ENCODE data around the gene GUCY1A1.

The GUCY1A1 gene

GRCh38 chr4:155693015-155693663 lies 26.5 kb downstream of the GUCY1A1 start:
- no peak for DNase-seq (ENCODE audit: low read depth)

- no peak for DNase-seq (ENCODE audit: low read depth)
Observed at GRCh38 chr4:155694100-155694785, 27.6 kb downstream of the GUCY1A1 start.

- DNase-seq (ENCODE audit: low read depth), result no peak
Observed at GRCh38 chr4:155696226-155696625, 29.6 kb downstream of the GUCY1A1 start.

DNA sequence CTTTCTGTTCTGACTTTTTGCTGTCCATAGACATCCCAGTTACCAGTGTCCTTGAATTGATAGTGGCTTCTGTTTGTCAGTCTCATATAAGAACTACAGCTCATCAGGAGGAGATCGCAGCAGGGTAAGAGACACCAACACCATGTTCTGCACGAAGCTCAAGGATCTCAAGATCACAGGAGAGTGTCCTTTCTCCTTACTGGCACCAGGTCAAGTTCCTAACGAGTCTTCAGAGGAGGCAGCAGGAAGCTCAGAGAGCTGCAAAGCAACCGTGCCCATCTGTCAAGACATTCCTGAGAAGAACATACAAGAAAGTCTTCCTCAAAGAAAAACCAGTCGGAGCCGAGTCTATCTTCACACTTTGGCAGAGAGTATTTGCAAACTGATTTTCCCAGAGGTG lies 30.1 kb downstream of the GUCY1A1 start:
- DNase-seq (ENCODE audit: low read depth), result no peak

GRCh38 chr4:155701827-155702226 lies 35.2 kb downstream of the GUCY1A1 start:
- no peak for DNase-seq (ENCODE audit: low read depth)

DNA sequence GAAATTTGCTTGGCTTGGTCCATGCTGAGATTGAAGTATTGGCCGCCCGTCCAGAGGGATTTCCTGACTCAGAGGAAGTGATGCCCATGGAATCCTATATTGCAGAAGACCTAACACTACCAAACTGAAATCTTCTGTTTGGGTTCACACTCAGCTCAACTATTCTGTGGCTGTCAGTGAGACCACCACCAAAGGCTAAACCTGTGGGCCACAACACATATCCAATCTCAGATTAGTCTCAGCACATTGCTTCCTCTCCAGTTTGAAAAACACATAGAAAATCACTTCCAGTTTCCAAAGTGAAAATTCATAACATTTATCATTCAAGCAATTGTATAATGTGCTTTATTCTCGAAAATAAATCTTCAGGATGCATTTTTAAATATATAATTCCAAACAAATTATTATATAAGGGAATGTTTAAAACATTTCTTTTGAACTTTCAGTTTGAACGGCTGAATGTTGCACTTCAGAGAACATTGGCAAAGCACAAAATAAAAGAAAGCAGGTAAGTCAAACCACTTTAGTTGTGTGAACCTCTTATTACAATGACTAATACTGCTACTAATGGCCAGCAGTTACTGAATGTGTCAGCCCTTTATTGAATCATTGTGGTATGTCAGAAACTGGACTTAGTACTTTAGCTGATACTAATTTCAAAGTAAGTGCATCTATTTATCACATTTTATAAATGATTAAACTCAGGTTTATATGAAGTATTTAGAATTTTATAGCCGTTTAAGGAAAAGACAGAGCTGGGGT lies 37.0 kb downstream of the GUCY1A1 start:
- DNase-seq (ENCODE audit: low read depth), result no peak

DNA sequence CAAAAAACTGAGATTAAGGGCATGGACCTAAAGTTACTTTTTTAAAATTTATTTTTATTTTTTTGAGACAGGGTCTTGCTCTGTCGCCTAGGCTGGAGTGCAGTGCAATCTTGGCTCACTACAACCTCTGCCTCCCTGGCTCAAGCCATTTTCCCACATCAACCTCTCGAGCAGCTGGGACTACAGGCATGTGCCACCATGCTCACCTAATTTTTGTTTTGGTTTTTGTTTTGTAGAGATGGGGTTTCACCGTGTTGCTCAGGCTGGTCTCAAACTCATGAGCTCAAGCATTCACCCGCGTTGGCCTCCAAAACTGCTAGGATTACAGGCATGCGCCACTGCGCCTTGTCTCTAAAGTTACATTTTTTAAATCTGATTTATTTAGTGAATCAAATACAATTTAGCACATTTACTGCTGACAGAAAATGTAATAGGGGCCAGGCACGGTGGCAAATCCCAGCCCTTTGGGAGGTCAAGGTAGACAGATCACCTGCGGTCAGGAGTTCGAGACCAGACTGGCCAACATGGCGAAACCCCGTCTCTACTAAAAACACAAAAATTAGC lies 38.3 kb downstream of the GUCY1A1 start:
- no peak for DNase-seq (ENCODE audit: low read depth)

- DNase-seq (ENCODE audit: low read depth), result peak; percentile 76
Observed at GRCh38 chr4:155705664-155706063, 39.0 kb downstream of the GUCY1A1 start.

GRCh38 chr4:155706147-155706546 lies 39.5 kb downstream of the GUCY1A1 start:
- no peak for DNase-seq (ENCODE audit: low read depth)

- no peak for DNase-seq (ENCODE audit: low read depth)
Observed at GRCh38 chr4:155707251-155707650, 40.6 kb downstream of the GUCY1A1 start.

DNA sequence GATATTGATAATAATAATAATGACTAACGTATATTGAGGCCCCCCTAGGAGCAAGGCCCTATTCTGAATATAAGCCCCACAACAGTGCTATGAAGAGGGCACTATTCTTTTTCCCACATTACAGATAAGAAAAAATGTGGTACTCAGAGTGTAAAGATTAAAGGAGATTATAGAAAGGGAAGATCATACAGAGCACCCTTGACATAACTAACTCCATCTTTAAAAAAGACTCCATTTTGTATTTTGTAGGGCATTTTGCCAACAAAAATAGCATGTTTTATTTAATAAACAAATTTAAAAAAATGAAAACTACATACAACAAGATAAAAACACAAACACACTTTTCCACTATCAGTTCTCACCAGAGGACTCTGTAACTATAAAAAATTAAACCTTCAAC lies 42.1 kb downstream of the GUCY1A1 start:
- no peak for DNase-seq (ENCODE audit: low read depth)

GRCh38 chr4:155709918-155710317 lies 43.3 kb downstream of the GUCY1A1 start:
- DNase-seq (ENCODE audit: low read depth), result no peak

- no peak for DNase-seq (ENCODE audit: low read depth)
Observed at GRCh38 chr4:155711556-155711955, 44.9 kb downstream of the GUCY1A1 start.

GRCh38 chr4:155712846-155713245 lies 46.2 kb downstream of the GUCY1A1 start:
- no peak for DNase-seq (ENCODE audit: low read depth)

- DNase-seq (ENCODE audit: low read depth), result no peak
Observed at GRCh38 chr4:155713911-155714310, 47.3 kb downstream of the GUCY1A1 start.

GRCh38 chr4:155722336-155722735 lies 55.7 kb downstream of the GUCY1A1 start:
- no peak for DNase-seq (ENCODE audit: low read depth)

GRCh38 chr4:155722816-155723499 lies 56.3 kb downstream of the GUCY1A1 start:
- DNase-seq (ENCODE audit: low read depth), result no peak

GRCh38 chr4:155724731-155725130 lies 58.1 kb downstream of the GUCY1A1 start:
- DNase-seq (ENCODE audit: low read depth), result no peak

GRCh38 chr4:155734065-155734464 lies 67.4 kb downstream of the GUCY1A1 start:
- DNase-seq (ENCODE audit: low read depth), result no peak

DNA sequence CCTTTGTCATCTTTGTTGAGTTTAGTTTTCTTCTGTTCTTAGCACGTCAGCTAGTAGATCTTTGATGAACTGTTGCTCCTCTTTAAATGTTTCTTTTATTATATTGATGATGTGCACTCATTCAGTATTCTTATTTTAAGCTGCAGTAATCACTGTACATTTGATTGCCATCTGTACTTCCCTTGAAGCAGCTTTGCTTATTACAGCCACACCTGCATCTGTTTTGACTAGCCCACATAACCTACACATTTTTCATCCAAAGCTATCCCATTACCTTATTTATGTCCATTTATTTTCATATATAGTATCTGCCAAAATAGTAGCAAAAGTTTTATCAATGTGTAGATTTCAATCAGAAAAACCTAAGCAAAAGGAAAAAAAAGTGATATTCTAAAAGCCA lies 68.3 kb downstream of the GUCY1A1 start:
- no peak for DNase-seq (ENCODE audit: low read depth)

DNA sequence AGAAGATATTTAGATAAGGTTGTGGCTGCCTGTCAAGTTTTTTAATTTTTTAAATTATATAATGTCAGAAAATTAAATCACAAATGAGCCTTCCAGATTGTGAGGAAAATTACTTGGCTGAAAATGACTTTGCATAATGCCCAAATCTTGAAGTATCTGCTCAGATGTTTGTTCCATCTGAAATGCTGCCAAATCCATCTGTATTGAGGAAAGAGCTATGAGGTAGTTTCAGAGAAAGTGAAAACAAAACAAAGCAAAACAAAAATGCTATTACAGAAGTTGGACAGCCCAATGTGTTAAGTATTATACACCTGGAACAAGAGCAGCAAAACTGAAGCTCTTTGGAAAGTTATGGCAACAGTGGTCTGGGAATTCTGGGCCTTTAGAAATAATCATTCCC lies 68.8 kb downstream of the GUCY1A1 start:
- no peak for DNase-seq (ENCODE audit: low read depth)

GRCh38 chr4:155738548-155738947 lies 71.9 kb downstream of the GUCY1A1 start:
- DNase-seq (ENCODE audit: low read depth), result peak; percentile 22

Measured in non-pigmented ciliary epithelial cell (primary cell).